ENCODE data around the gene CABP1.

Gene CABP1

DNA sequence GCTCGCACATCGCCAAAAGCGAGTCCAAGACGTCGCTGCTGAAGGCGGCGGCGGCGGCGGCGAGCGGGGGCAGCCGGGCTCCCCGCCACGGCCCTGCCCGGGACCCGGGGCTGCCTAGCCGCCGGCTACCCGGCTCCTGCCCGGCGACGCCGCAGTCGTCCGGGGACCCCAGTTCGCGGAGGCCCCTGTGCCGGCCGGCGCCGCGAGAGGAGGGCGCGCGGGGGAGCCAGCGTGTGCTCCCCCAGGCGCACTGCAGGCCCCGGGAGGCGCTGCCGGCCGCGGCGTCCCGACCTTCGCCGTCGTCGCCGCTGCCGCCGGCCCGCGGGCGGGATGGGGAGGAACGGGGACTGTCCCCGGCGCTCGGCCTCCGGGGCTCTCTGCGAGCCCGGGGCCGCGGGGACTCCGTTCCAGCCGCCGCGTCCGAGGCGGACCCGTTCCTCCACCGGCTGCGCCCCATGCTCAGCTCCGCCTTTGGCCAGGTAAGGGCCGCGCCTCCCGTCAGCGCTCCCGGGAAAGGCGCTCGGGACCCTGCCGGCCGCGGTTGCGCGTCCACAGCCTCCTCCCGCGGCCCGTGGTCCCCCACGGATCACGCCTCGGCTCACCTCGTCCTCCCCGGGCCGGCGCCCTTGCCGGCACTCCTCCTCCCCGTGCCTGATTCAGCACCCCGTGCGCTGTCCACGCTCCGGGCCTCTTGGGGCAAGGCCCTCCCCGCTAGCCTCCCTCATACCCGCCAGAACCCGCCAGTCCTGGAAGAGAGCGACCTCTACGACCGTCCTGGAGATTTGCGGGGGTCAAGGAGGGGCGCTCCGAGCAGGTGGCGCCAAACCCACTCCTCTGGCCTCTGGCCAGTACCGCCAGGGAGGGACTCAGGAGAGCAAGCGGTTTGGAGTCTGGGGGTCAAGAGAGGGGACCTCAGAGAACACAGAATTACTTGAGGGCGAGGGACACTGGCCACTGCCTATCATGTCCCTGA, 721 bp downstream of the CABP1 start:
- DNase-seq, result peak in 1 of 2 experiments; percentile 68

DNA sequence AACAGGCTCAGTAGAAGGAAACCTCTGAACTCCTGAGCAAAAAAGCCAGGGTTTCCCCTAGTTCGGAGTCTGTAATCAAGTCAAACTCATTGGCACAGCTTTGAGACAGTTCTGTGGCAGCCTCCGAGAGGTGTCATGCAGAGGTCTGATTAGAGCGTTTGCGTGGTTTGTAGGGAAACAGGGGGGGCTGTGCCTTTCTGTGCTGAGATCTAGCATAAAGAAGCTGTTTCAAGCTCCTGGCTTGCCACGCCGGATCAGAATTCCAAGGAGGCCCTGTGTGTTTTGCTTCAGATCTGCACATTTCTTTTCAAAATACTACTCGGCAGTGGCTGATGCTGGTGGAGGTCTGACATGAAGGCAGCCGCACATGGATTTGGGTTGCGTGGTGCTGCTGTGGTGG, 1.7 kb downstream of the CABP1 start:
- DNase-seq, result no peak

DNA sequence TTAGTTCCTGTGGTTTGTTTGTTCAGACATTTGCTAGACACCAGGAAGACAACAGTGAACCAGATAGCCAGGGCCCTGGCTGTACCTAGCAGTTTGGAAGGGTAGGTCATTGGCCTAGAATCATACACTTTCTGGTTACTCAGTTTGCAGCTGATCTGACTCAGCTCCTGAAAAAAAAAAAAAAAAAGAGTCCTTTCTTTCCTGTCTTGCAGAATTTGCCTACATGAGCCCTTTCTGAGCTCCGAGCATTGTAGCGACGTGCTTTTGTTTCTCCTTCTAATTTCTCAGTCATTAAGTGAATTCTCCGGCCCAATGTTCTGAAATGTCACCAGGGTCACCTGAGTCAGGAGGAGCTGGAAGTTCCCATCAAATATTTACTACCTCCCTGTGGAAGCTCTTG, 2.4 kb downstream of the CABP1 start:
- DNase-seq, result no peak

DNA sequence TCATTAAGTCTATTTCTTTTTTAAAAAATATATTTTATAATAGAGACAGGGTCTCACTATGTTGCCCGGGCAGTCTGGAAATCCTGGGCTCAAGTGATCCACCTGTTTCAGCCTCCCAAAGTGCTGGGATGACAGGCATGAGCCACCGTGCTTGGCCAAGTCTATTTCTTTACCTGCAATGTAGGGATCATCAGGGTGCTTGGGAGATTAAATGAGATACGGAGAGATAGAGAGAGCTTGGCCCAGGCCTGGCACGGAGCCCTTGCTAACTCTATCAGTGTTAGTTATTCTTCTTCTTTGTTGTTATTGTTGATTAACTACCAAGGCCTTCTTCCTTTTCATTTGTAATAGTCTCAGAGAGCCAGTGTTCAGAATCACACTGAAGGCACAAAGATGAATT, 3.1 kb downstream of the CABP1 start:
- no peak for DNase-seq

DNA sequence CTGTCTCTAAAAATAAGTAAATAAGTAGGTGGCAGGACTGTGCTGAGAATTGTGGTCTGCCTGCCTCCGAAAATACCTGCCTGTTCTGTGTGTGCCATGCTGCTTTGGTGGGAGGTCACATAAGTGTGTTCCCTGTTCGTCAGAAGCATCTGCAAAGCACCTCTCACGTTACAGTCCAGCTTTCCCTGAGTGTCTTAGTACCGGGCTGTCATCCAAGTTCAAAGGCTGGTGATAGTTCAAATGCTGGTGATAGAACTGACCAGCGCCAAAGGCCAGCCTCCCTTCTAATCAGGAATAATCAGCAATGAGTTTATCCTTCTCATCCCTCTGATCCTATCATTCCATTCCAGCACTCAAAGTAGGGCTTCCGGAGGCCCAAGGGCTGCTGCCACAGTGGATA, 5.6 kb downstream of the CABP1 start:
- DNase-seq, result no peak

DNA sequence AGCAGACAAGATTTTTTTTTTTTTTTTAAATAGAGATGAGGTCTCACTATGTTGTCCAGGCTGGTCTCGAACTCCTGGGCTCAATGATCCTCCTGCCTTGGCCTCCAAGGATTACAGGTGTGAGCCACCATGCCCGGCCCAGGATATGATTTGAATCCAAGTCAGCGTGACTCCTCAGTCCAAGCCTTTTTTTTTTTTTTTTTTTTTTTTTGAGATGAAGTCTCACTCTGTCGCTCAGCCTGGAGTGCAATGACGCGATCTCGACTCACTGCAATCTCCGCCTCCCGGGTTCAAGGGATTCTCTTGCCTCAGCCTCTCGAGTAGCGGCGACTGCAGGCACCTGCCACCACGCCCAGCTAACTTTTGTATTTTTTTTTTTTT, 6.9 kb downstream of the CABP1 start:
- no peak for DNase-seq

DNA sequence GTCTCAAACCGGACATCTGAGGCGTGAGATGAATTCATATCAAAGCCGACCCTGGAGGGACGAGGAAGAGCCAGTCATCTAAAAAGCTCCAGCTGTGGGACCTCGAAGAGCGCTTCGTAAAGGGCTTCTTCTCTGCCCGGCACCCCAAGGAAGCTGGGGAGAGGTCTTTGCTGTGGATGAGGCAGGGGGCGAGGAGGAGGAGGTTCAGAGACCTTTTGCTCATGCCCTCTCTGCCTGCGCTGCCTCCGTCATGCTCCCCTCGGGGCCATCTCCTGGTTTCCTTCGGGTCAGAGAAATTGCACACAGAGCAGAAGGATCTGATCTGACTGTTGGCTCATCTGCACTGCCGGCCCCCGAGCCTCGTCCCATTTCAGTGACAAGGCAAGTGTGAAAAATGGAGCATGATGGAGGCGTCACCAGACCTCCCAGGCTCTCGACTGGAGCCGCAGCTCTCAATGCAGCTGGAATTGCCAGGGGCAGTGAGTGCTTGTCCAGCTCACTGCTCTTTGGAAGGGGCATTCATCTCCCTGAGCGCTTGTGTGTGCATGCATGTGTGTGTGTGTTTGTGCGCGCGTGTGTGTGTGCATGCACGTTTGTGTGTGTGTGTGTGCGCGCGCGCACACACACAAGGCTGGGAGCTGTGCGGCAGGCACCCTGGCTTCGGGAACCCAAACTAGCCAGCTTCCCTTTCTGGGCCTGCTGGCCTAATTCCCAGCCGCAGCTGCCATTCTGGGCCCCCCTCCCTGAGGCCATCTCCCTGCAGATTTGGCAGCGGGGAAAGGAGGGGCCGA, 9.2 kb downstream of the CABP1 start:
- DNase-seq, result peak in 1 of 2 experiments; percentile 31

DNA sequence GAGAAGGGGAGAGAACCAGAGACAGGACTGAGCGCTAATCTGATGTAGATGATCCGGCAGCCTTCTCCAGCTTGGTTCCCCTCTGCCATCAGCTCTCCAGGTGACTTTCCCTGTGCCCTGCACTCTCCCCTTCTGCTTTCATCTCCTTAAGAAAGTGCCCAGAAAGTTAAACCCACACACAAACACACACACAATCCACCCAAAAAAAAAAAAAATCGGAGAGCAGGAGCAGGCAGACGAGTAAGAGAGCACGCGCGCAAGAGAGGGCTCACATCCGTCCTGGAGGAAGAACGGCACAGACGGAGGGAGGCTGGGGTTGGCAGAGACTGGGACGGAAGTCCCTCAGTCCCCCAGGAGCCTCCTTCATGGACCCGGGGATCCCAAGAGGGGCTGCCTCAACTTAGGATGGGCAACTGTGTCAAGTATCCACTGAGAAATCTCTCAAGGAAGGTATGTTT, 9.8 kb downstream of the CABP1 start:
- no peak for DNase-seq

DNA sequence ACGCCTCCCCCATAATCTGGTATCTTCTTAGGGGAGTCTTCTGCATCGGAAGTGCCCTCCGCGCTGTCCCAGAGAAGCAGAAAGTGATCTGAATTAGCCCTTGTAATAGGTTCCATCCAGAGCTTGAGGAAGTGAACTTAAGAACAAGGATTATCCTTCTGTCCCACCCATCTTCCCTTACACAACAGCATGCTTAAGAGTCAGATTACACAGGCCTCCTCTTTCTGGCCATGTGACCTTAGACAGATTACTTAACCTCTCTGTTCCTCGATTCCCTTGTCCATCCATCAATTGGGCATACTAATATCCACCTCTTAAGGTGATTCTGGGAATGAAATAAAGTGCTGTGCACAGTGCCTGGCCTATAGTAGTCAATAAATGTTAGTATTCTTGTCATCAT, 11.4 kb downstream of the CABP1 start:
- DNase-seq, result no peak

DNA sequence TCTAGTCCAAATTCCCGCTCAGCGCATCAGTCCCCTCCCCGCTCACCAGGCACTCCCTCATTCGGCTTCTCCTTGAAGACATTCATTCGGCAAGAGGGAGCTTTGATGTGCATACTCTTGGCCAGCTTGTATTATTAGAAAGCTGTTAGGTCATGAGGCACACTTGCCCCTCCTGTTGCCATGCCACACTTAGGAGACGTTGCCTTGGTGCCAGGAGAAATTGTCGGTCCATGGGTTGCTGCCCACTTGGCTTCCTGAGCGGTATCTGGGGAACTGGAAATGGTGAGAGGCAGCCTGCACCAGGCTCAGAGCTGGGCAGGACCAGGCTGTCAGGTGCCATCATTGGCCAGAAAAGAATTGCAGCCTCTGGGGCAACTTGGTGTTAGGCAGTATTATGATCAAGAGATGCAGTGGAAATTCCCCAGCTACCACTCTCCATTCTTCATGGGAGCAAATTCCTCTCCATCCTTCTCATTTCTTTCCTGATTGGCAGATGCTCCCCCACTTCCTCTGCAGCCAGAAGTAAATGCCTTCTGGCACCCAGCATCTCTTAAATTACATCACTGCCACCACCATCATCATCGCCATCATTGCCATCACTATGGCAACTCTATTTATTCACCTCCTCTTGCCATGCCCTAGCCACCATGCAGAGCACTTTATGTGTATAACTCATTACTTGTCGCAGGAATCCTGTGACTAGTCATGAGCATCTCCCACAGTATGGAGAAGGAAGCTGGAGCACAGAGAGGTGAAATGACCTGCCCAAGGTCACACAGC, 12.4 kb downstream of the CABP1 start:
- no peak for DNase-seq

DNA sequence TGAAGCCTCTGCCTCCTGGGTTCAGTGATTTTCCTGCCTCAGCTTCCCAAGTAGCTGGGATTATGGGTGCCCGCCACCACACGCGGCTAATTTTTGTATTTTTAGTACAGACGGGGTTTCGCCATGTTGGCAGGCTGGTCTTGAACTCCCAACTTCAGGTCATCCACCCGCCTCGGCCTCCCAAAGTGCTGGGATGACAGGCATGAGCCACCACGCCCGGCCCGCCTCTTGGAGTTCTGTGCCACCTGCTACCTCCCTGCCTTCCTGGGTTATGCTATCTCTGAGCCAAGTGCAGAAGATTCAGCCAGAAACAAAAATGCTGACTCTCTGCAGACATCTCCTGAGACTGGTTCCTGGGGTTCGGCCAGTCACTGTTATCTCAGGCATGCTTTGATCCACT, 13.2 kb downstream of the CABP1 start:
- DNase-seq, result no peak

DNA sequence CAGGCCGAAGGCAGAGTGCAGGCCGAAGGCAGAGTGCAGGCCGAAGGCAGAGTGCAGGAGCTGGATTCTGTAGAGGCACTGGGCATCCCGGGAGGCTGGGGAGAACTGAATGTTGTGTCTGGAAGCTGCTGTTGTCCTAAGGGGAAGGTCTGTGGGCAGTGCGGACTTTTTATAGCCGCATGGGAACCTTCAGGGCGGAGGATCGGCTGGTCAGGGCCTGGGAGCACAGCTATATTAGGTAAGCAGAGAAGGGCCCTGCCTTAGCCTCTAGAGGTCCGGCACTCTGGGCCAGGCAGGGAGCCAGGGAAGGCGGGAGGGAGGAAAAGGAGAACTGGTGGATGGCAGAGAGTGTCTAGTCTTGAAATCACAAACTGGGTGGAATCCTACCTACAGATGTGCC, 14.2 kb downstream of the CABP1 start:
- DNase-seq, result no peak

DNA sequence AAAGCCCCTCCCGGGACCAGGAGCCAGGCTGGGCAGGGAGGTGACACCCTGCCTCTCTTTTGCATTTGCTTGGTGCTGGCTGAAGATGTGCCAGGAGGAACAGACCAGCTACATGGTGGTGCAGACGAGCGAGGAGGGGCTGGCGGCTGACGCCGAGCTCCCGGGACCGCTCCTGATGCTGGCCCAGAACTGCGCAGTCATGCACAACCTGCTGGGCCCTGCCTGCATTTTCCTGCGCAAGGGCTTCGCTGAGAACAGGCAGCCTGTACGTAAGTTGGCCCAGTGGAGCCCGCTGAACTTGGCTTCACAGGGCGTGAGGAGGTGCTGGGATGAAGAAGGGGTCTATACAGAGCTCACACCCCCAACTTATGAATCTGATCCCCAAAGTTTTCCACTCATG, 15.6 kb downstream of the CABP1 start:
- no peak for DNase-seq

DNA sequence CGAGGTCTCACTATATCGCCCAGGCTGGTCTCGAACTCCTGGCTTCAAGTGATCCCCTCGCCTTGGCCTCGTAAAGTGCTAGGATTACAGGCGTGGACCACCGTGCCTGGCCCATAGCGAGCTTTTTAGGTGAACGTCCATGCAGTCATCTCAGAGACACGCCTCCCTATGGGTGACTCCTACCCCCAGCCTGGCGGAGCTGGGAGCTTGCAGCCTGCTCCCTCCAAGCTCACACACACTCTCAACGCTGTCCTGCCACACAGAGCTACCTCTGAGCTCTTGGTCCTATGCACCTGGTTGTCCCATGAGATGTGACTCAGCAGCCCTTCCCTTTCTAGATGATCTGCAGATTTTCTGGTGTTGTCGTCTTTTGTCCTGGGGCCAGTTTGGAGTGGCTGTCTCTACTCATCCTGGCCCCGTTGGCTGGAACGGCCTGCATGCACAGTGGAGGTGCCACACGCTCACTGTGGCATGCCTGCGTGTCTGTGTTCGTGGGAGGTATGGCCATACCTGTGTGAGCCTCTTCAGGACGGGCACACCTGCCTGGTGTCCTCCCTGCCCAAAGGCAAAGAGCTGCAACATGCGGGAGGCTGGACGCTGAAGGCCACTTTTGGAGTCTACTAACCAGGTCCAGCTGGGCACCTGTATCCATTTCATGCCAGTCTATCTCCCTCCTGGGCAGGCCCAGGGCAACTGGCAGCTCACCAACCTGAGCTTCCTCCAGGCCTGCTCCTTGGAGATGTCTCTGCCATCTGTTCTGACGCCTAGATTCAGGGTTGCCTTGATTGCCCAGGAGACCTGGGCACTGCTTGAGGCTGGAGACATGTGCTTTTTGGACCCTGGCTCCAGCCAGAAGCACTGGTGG, 18.1 kb downstream of the CABP1 start:
- no peak for DNase-seq

DNA sequence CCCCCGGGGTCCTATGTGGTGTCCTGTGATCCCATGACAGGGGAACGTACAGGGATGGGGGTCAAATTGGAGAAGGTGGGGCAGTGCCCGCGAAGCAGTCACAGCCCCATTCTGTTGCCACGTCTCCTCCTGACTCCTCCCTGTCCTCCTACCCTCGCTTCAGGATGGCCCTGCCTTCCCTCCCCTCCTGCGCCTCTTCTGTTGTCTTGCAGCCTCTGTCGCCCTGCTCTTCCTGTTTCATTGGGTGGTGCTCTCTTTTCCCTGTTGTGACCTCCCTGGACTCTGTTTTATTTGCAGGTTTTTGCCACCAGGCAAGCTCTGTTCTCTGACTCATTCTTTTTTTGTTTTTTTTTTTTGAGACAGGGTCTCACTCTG, 18.7 kb downstream of the CABP1 start:
- DNase-seq, result no peak

DNA sequence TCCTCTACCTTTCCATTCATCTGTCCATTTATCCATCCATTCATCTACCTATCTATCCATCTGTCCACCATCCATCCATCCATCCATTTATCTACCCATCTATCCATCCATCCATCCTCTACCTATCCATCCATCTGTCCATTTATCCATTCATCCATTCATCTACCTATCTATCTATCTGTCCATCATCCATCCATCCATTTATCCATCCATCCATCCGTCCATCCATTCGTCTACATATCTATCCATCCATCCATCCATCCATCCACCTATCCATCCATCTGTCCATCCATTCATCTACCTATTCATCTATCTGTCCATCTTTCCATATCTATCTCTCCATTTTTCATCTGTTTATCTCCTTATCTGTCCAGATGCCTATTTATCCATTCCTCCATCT, 21.0 kb downstream of the CABP1 start:
- DNase-seq, result no peak

DNA sequence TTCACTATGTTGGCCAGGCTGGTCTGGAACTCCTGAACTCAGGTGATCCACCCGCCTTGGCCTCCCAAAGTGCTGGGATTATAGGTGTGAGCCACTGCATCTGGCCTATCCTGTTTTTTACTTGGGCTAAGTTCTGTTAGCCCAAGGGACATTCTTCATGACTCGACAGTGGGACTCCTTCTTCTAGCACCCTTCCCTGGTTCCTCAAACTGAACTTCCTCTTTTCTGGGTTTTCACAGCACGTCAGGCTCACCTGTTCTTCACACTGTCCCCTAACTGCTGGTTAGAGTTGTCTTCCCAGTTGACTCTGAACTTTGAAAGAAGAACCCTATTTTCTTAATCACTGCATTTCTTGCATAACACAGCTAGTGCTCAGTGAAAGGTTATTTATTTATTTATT, 22.5 kb downstream of the CABP1 start:
- no peak for DNase-seq

DNA sequence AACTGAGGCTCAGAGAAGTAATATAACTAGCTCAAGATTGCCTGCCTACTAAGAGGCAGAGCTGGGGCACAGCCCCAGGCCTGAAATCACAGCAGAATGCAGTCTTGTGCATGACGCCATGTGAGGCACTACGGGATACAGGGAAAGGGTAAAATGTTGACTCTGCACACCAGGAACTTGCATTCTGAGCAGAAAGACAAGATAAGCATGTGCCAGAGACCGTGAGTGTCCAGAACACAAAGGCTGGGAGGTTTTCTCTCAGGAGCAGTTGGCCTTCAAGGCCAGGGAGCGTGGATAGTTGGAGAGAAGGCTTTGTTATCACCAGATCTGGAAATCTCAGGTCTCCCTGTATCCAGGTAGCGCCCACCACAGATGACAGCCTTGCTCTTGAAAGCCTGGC, 23.3 kb downstream of the CABP1 start:
- DNase-seq, result no peak

DNA sequence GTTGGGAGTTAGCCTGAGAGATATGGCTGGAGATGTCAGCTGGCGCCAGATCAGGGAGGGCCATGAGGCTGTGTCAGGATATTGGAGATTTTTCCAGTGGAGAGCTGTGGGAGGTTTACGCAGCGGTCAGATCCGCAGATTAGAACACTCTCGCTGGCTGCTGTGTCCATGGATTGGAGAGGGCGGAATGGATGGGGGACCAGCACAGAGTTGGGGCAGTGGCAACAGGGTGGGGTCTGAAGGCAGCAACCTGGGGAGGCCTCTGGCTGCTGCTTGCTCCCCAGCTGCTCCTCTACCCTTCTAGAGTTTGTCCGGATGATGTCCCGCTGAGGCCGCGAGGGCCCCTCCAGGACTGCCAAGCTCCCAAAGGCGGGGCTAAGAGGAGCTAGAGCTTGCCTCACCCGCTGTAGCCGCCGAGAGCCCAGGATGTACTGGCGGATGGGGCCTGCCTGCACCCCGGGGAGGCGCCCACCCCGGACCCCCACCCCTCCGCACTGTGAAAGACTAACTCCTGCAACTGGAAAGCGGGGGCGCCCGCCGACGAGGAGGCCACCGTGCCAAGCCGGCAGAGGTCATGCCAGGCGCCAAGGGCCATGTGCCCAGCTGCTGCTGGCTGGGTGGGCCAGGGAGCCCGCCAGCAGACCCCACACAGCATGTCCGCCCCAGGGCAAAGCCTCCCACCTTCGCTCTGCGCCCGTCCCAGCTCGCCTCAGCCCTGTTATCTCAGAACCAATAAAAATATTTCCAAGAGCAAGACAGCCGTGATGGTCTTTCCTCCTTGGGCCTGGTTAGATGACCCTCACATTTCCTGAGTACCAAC, 26.4 kb downstream of the CABP1 start:
- no peak for DNase-seq

DNA sequence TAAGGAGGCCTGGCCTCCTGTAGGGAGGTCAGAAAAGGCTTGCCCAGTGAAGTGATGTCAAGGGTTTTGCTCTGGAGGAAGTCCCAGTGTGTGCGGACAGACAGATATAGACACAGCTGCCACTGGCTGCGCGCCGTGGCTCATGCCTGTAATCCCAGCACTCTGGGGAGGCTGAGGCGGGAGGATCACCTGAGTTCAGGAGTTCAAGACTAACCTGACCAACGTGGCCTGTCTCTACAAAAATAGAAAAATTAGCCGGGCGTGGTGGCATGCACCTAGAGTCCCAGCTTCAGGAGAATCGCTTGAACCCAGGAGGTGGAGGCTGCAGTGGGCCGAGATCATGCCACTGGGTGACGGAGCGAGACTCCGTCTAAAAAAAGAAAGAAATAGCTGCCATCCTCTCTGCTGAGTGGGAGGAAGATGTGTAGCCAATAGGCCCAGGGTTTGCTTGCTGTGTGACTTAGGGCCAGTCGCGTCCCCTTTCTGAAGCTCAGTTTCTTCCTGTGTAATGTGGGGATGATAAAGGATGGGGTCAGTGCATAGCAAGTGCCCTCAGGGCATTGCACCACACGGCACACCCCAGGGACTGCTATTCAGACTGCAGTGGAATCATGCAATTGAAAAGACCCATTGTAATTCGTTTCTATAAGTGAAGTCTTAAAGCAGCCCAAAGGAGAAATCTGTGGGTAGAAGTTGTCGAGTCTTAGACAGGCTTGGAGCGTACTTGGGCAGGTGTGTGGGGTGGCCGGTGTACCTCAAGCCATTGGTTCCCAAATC, 27.9 kb downstream of the CABP1 start:
- no peak for DNase-seq

Data from NCI-H526 (cell line).